NCI-H524 treated with DMSO at 0.1 percent for 48 hours (cell line): ENCODE measurements around the gene GPATCH11.

Experiments used
- DNase-seq: peaks from one replicate; lab custom pipeline; 2025; lab: John Stamatoyannopoulos, UW

Gene GPATCH11

DNA sequence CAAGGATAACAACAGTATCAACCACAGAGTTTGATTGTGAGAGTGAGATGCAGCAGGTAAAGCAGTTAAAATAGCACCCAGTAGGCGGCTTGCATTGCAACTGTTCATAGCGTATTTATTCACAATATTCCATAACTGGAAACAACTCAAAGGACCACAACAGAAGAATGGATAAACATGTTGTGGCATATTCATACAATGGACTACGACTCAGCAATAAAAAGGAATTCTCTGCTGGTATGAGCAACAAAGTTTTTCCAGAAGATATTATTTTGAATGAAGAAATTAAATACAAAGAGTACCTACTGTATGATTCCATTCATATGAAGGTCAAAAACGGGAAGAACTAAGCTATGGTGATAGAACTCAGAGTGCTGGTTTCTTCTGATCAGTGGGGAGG lies 25.2 kb downstream of the GPATCH11 start:
- DNase-seq = no peak

GRCh38 chr2:37110306-37111212 lies 26.2 kb downstream of the GPATCH11 start:
- no peak for DNase-seq

- no peak for DNase-seq
Observed at GRCh38 chr2:37111958-37112357, 27.6 kb downstream of the GPATCH11 start.

GRCh38 chr2:37117566-37117965 lies 33.2 kb downstream of the GPATCH11 start:
- DNase-seq = no peak

DNA sequence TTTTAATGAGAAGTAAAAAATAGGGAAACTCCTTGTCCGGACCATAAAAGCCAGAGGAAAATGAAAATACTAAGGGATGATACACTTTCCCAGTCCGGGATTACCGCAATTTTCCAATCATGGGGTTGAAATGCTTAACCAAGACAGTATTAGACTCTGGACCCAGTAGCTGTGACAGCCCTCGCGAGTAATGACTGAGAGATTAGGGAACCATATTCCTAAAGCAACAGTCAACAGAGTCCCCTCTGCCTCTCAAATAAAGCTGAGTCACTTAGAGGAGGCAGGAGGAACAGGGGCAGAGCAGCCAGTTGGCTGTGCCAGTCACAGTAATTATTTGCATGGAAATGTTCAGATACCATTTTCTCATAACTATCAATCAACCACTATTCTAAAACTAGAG lies 34.8 kb downstream of the GPATCH11 start:
- no peak for DNase-seq

GRCh38 chr2:37125416-37125815 lies 41.1 kb downstream of the GPATCH11 start:
- no peak for DNase-seq

DNA sequence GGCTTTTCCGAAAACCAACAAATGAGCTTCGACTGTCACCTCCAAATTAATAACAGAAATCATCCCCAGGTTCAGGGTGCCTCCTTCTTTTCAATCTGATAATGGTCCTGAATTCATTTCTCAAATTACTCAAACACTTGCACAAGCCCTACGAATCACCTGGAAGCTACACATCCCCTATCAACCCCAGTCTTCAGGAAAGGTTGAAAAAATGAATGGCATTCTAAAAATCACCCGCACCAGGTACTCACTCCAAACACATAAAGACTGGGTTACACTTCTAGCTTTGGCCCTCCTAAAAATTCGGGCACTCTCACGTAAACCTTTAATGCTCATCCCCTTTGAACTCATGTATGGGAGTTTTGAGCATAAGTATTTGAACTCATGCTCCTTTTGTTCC lies 48.6 kb downstream of the GPATCH11 start:
- DNase-seq = no peak

GRCh38 chr2:37142546-37142945 lies 58.2 kb downstream of the GPATCH11 start:
- DNase-seq = no peak

GRCh38 chr2:37143974-37144373 lies 59.7 kb downstream of the GPATCH11 start:
- DNase-seq = no peak

DNA sequence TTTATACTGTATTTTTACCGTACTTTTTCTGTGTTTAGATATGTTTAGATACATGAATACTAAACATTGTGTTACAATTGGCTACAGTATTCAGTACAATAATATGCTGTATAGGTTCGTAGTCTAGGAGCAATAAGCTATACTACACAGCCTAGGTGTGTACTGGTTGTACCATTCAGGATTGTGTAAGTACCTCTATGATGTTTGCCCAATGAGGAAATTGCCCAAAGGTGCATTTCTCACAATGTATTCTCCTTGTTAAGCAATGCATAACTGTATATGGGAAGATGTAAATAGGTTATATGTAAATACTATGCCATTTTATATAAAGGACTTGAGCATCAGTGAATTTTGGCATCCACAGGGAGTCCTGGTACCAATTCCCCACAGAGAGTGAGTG lies 61.7 kb downstream of the GPATCH11 start:
- no peak for DNase-seq

DNA sequence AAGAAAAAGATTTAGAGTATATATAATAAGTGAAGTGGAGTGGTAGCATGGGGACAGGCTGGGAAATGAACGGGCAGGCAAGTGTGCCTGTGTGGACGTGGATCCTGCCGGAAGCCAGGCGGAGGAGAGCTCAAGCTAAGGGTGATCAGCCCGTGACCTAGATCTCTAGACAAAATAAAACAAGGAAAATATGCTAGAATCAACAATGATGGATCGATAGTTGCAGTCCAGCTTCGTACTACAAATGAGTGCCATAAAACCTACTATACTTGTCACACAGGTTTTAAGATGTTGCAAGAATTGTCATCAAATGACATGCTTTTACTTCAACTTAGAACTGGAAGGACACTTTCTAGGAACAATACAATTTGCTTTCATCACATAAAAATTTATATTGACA lies 64.0 kb downstream of the GPATCH11 start:
- no peak for DNase-seq
